GM13976 (cell line): Measurements from ENCODE around the gene KRT2.

Source experiments
- DNase-seq: peaks from one replicate; pipeline ENCODE4 v3.0.0; 2012; ENCODE audit warnings: low spot score
- in situ Hi-C: fragments of 300-500 bp; cut with MboI; formaldehyde crosslinking; loops from one replicate; pipeline ENCODE4 v1.12.0; 2022; ENCODE audit warnings: low sequenced_read_pairs, mixed read lengths, inconsistent platforms; ENCODE audit not compliant: unreplicated experiment
- TF ChIP-seq, protein P1 (sequence below): IDR thresholded peaks from 2 replicates; pipeline ENCODE4 v1.5.1; 2012; ENCODE audit warnings: borderline replicate concordance, mild to moderate bottlenecking; ENCODE audit not compliant: insufficient read depth; ENCODE audit errors: extremely low read depth, missing control alignments, control extremely low read depth

KRT2 gene

DNA sequence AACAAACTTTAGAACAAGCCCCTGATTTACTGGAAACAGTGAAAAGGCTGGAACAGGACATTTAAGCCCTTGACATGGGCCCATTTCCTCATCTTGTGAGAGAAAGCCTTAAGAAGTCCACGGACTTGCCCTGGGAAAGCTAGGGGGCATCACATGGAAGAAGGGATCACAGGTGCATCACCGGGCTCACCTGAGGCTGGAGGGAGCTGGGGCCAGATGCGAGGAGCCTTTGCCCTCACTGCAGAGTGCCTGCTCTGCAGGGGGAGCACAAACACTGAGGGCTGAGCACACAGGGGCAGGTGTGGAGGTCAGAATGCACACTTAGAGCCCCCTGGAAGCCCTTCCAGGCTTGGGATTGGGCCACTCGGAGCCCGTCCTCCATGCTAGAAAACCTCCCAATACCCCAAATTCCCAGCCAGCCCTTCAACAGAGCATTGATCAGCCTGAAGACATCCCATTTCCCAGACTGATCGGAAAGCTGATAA lies 33.4 kb upstream of the KRT2 start:
- no peak for DNase-seq
- TF ChIP-seq, protein P1, sequence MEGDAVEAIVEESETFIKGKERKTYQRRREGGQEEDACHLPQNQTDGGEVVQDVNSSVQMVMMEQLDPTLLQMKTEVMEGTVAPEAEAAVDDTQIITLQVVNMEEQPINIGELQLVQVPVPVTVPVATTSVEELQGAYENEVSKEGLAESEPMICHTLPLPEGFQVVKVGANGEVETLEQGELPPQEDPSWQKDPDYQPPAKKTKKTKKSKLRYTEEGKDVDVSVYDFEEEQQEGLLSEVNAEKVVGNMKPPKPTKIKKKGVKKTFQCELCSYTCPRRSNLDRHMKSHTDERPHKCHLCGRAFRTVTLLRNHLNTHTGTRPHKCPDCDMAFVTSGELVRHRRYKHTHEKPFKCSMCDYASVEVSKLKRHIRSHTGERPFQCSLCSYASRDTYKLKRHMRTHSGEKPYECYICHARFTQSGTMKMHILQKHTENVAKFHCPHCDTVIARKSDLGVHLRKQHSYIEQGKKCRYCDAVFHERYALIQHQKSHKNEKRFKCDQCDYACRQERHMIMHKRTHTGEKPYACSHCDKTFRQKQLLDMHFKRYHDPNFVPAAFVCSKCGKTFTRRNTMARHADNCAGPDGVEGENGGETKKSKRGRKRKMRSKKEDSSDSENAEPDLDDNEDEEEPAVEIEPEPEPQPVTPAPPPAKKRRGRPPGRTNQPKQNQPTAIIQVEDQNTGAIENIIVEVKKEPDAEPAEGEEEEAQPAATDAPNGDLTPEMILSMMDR: no peak
- in situ Hi-C loops: no loop called here

DNA sequence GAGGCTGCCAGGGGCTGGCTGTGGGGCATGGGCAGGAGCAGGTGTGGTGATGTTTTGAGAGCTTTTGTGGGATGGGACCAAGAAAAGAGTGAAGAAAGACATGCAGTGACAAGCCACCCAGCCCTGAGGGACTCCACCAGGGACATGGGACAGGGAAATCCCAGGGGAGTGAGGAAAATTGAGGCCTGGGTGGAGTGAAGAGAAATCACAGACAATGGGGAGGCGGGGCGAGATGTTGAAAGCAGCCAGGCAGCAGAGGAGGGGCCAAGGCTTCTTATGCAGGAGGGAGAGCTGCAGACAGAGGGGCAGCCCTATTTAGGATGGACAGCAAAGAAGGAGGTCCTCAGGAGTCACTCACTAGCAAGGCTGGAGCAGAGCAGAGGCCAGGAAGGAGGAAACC lies 32.4 kb upstream of the KRT2 start:
- in situ Hi-C loops: no loop called here
- DNase-seq: no peak
- TF ChIP-seq, protein P1: no peak

DNA sequence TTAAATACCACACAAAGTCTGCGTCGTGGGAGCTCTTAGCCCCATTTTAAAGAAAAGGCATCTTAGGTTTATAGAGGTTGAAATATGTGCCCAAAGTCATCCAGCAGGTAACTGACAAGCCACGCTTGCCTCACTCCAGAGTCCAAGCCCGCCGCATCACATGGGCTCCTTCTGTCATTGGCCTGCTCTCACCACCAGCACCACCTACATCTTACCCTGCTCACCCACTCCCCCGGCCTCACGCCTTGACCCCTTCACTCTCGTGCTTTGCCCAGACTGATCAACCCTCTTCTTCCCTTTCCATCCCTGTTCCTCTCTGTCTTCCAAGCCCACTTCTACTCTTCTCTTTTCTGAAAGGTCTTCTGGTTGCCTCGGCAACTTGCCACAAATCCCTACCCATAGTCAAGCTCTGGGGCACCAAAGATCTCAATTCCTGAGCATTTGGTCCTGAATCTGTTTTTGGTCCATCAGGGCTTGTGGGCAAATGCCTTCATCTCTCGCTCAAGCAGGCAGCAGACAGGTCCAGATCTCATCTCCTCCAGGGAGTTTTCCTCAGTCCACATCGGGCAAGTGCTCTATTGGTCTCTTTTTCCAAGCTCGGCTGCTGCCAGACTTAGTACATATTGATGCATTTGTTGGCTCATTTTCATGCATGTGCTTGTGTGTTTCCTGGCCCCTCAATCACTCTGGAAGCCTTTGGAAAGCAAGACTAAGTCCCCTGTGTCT lies 31.7 kb upstream of the KRT2 start:
- no peak for DNase-seq
- TF ChIP-seq, protein P1: no peak
- in situ Hi-C loops: no loop called here

DNA sequence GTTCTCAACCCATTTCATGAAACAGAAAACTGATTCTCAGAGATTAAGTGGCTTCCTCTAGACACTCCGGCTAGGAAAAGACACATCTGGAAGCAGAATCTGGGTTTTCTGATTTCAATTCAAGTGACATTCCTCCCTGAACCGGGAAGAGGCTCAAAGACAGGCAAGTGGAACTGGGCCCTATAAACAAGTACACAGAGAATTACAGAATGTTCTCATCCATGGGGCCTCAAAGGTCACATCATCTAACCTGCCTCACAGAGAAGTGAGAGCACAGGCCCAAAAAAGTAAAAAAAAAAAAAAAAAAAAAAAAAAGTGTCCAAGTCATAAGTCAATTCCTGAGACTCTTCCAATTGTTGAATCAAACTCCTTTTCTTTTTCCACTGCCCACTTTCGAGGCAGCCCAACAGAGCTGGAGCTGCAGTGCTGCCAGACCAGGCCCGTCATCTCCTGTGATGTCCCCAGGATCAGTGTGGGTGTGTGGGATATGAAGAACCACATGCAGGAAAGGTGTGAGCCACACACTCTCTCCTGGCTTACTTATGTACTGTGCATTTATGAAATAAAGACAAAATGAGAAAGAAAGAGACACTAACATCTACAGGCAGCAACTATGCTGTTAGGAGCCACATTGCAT lies 31.0 kb upstream of the KRT2 start:
- DNase-seq: no peak
- in situ Hi-C loops: no loop called here
- TF ChIP-seq, protein P1: no peak

DNA sequence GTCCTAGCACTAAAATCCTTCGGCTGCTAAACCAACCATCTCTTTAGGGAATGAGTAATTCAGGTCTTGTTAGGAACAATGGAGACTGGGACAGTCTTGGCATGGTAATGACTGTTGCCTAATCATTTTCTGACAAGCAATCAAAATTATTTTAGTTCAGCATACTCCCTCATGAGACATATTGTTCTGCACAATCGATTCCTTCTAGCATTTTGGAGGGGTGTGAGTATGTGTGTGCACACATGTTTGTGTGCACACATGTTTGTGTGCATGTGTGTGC lies 30.3 kb upstream of the KRT2 start:
- TF ChIP-seq, protein P1: no peak
- in situ Hi-C loops: no loop called here
- no peak for DNase-seq

DNA sequence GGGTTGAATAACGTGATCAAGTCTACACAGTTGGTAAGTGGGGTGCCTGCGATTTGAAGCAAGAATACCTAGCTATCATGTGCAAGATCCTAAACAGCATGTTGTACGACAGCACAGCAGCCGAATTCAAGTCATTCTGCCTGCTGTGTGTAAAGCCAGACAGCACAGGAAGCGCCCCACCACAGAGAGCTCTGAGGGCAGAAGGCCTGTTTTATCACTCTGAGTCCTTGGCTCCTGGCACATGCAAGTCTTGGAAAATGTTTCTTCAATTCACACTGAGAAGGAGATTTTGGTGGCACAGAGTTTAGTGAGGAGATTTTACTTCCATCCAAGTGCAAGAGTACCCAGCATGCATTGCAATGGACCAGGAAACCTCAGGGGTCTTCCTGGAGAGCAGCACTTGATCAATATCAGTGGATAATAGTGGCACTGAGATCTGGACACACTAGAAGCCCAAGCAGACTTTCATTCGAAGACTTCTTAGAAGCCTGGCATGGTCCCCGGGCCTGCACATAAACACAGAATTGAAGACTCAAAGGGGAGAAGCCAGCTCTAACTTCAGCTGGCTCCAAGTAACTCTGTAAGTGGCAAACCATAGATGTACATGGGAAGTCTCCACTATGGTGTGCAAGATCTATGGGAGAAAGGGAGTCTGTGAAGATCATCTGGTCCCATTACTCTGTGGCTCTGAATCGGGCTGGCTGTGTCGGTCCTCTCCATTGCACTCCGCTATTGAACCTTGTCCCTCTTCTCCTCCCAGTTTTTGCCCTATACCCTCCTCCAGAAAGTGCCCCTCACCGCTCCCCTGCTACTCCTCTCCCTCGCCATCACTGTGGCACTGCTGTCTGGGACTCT lies 29.7 kb upstream of the KRT2 start:
- DNase-seq: no peak
- TF ChIP-seq, protein P1: no peak
- in situ Hi-C loops: no loop called here
